Stimulated activated CD8-positive, alpha-beta memory T cell treated with anti-CD3 and anti-CD28 coated beads, Interleukin-7, amount 100 ng/mL, for 48 hours (primary cell): Measurements from ENCODE around the gene PDIA5.

Experiments
- DNase-seq, 2 donors: peaks; one replicate each; pipeline ENCODE4 v3.0.0-alpha.2; 2020; ENCODE audit warnings: low read depth in 1 of 2; ENCODE audit errors: extremely low read depth in 1 of 2

The PDIA5 gene

DNA sequence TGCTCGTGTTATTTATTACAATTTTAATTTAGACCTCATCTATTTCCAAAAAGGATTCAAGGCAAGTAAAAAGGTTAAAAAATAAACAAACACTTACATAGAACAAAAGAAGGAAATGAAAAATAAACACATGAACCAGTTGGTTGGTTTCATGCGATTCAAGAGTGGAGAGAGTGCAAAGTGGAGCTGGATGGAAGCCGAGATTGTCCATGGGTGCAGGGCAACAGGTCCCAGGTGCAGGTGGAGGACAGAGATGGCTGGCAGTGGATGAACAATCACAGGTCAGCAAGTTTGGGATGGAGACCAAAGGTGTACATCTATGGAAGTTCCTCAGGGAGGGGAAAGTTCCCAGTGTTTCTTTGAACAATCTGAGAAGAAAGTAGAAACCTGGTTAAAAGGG is 27.6 kb upstream of the PDIA5 start:
- no peak for DNase-seq

DNA sequence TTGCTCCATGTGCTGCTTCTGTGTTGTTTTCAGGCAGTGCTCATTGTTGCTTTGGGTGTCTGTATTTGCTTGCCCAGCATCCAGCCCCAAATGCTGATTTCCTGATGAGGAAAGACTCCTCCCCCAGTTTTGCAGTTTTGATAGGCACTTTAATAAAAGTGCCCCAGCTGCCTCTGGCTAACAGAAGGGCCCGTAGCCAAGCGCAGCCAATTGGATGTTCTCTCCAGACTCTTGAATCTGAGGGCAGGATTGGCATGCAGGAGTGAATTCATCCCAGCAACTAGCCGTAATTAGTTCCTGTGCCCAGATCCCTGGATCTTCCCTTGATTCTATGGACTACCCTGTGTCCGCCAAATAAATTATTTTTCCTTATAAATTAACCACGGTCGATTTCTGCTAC is 24.4 kb upstream of the PDIA5 start:
- DNase-seq: no peak

GRCh38 chr3:123044981-123045763 is 21.7 kb upstream of the PDIA5 start:
- no peak for DNase-seq

DNA sequence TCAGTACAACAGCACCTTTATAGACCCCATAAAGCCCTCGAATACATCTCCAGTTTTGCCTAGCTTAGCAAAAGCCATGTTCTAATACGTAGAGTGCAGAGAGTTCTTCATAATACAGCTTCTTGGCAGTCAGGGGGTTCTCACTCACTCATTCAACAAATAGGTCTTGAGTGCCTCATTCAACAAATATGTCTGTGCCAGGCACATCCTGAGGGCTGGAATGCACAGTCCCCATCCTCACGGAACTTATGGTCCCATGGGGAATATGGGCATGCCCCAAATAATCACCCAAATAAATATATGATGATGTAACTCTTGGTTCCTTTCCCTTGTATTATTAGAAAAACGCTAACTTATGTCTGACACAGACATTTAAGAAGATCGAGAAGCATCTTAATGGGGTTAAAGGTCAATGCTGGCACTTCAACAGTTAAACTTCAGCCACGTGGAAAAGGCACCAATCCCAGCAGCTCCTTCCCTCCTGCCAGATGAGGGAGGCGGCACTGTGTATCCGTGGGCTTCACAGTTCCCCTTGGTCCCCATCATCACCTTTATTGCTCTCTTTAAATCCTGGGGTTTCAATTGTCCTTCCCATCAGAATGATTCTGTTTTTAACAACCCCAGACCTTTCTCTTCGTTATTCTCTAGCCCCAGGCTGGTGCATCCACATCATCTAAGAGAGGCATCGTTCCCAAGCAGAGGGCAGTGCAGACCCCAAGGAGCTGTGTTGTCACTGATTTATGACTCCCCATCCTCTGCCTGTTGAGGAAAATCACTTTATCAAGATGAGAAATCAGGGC is 20.4 kb upstream of the PDIA5 start:
- DNase-seq: no peak

DNA sequence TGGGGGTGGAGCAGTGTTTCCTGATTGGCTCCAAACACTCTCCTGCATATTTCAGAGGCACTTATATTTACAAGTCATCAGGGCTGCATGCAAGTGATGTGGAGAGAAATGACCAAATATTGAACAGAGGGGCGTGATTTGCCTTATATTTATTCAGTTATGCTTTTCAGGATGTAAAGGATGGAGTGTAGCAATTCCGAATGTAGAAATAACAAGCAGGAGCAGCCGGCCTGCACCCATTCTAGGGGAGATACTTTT is 19.8 kb upstream of the PDIA5 start:
- DNase-seq: no peak

DNA sequence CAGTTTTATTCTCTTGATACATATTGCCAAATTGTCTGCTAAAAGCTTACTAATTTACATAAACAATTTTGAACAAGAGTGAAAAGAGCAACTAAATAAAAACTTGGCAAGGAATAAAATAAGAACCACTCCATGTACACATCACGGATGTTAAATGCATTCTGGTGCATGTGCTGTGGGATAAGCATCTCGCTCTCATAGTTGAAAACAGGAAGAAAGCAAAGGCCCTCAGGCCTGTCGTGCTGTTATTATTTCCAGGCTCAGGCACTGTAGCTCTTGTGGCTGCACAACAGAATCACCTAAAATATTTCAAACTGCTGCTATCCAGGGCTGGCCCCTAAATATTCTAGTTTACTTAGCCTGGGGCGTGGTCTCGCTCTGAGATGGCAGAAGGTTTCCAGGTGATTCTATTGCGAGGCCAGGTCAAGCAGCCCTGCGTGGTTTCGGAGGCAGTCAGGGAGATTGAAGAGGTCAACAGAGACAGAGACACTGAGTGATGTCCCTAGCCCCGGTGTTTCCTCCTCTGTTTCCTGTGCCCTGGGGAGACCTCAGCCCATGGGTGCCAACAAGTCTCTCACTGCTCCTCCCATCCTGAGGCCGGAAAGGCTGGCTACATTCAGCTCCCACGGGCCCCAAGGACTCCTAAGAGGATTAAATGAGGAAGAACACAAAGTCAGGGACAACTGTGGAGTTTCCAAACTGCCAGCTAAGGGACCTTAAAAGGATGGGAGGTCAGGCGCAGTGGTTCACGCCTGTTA is 18.2 kb upstream of the PDIA5 start:
- no peak for DNase-seq

DNA sequence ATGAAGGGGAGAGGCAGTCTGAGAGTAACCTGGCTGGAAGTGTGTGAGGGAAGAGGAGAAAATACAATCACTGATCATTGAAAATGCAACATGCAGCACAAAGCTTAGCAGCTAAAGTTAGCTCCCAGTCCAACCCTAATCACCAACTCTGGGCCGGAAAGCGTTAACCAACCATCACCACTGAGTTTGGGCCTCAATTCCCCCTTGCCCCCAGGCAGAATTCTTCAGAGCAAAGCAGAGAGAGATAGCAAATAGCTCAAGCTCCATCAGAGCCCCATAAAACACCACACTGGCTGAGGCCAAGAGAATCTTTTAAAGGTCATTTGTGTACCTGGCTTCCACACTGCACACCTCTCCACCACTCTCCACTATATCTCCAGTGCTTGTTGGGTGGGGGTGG is 16.2 kb upstream of the PDIA5 start:
- no peak for DNase-seq

- no peak for DNase-seq
Measured at GRCh38 chr3:123053107-123053506, 13.7 kb upstream of the PDIA5 start.

- no peak for DNase-seq
Measured at GRCh38 chr3:123054109-123054778, 12.6 kb upstream of the PDIA5 start.

DNA sequence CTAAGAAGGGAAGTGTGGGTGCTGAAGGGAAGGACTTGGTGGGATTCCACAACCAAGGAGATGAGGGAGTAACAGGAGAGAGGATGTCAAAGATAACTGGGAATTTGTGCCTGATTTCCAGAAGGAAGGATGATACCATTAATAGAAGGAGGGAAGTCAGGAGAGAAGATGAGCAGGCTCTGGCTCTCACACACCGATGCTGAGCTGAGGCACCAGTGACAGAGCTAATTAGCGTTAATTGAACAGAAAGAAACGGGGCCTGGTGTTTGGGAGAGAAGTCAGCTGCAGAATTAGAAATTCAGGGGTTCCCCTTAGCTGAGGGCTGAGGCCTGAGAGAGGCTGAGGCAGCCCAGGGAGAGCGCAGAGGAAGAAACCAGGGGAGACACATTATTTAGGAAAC is 11.9 kb upstream of the PDIA5 start:
- DNase-seq: no peak

DNA sequence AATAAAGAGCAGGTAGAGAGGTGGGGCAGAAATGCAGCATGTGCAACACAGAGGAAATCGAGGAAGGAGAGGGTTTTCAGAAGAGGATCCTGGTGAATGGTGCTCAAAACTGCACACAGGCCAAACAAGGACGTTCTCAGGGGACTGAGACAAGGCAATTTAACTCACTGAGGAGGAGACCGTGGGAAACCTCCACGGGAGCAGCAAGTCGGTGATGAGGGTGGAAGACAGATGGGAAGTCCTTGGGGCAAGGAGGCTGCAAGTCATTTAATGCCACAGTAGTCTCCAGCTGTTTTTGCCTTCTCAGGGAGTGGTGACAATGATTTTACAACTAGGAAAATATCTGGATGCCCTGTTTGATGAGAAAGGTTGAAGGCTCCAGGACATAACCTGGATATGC is 11.5 kb upstream of the PDIA5 start:
- DNase-seq: no peak

DNA sequence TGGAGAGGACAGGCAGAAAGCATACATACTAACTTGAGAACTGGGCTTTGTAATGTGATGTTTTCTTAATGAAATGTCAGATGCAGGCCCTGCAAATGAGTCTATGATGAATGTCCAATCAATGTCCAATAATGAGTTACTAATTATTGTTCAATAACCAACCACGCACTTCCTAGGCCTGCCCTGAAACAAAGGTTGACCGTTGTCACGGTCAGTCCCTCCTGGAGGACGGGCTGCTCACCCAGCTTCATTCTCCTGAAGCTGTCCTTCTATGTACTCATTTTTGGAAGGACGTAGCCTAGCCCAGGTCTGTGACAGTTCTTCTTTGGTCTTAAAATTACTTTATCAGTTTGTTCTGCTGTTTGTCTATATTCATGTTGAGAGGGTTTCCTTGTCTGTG is 8.3 kb upstream of the PDIA5 start:
- no peak for DNase-seq

GRCh38 chr3:123060054-123060453 is 6.8 kb upstream of the PDIA5 start:
- no peak for DNase-seq

GRCh38 chr3:123061856-123062255 is 5.0 kb upstream of the PDIA5 start:
- no peak for DNase-seq

DNA sequence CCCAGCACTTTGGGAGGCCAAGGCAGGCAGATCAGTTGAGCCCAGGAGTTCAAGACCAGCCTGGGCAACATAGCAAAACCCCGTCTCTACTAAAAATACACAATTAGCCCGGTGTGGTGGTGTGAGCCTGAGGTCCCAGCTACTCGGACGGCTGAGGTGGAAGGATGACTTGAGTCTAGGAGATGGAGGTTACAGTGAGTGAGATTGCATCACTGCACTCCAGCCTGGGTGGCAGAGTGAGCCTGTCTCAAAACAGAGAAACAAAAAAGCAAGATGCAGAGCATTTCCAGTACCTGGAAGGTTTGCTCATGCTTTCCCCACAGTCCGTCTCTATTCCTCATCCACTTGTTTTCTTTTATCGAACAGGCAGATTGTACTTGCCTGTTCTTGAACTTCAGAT is 3.8 kb upstream of the PDIA5 start:
- DNase-seq: no peak

- DNase-seq: no peak
Measured at GRCh38 chr3:123064506-123064905, 2.3 kb upstream of the PDIA5 start.

- DNase-seq: no peak
Measured at GRCh38 chr3:123064914-123065313, 1.9 kb upstream of the PDIA5 start.

DNA sequence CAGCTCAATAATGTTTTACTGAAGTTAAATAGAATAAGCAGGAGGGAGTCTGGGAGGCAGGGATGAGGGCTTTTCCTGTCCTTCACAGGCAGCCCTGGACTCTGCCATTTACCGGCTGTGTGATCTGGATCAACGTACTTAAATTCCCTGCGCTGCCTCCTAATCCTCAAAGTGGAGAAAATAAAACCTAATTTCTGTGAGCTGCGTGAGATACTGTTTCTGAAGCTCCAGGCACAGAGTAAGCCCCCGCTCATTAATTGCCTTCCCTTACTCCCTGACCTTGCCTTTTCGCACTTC is 278 bp upstream of the PDIA5 start:
- no peak for DNase-seq

- DNase-seq: peak in 1 of 2 donors; percentile 12
Measured at GRCh38 chr3:123067689-123068600, 1.1 kb downstream of the PDIA5 start.

DNA sequence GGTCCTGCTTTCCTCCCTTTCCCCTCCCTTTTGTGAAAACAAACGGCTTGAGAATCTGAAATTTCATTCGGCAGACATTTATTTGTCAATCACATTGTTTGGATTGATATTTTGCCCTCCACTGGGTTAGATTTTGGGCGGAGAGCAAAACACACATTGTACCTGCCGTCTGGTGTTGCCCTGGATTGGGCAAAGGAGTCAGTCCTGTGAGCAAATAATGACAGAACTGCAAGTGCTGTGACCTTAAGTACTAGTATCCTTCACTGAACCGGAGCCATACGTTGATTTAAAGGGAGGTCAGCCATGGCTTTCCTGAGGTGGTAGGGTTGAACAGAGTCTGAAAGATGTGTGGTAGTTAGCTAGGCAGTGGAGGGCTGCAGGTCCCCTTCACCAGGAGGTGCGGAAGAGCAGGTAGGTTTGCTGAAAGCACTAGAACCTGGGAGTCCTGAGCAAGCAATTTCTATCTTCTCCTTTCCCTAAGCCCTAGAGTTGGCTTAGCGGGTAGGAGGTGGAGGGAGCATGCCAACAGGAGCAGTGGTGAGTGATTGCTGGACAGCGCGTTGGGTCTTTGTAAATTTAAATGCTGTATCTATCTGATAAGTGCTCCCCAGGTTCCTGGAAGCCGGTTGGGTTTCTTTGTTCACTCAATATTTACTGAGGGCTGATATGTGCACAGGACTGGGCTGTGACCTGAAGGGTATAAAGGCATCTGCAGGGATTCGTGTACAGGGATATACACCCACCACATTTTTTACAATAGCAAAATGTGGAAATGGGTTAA is 2.0 kb downstream of the PDIA5 start:
- DNase-seq: no peak
